ENCODE measurements around the gene GYPE.
"Not testable (repeated sequence)": the region's sequence is repeated elsewhere in the genome, so short reads cannot be mapped to it uniquely, and the experiment has no call there.

The GYPE gene

DNA sequence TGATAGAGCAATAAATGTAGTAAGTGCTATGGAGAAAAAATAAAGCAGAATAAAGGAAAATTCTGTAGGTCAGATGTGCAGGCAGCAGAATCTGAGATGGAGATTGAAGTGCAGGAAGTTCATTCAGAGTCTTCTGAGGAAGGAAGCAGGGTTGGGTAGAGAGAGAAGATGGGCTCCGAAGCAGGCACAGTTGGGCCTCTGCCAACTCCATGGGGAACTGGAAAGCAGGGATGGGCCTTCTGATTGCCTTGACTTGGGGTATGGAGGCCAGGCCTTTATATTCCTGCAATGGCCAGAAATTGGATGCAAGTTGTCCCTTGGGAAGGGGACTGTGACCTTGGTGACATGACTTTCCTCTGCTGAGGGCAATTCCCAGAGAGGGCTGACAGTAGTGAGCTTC, 42.6 kb downstream of the GYPE start:
- FAIRE-seq: not testable (repeated sequence)

DNA sequence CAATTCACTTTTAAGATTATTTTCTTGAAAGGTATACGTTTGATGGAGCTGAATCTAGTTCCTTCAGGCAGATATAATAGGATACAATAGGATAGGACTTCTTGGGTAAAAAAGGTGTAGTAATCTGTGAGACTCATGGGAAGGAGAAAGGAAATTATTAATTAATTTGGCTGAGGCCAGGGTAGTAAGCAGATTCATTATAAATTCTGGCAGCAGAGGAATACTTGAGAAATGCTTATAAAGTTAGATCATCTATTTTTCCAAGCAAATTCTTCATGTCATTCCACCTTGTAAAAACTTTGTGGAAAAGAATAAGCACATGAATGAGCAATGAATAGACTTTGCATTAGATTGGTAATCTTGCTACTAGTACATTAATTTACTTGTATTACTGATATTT, 46.9 kb downstream of the GYPE start:
- FAIRE-seq: no peak

DNA sequence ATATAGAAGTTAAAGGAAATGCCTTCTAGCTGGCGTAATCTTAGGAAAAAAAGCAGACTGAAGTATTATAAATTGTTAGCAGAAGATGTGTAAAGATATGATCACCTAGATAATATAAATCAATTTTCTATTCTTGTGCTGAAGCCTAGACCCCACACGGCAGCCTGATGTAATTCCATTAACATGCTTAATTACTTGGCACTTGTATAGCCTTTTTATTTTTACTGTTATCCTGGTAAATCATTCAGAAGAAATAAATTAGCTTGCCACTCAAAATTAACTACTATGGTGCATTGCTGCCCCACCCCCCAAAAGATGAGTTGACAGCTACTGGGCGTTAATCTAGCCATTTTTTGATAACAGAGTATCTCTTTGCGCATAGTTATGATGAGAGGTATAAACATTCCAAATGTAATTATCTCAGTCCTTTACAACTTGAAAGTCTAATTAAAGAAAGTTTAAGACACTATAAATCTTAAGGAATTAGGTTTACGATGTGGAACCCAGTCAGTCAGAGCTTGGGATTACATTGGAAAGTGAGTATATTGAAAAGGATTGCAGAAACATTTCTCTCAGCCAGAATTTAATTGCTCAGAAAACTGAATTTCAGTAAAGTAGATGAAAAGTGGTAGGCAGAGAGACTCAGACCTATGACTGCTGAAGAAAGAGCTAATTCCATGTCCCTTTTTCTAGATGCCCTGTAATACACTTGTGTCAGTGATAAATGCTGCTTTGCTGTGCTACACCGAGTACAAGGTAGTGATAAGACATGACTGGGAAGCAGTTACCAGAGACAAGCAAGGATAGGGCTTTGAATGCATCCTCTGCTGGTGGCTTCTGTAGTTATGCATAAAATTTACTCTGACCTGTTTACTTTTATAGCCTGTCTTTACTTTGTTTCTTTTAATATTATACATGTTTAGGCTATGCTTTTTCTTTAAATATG, 47.7 kb downstream of the GYPE start:
- FAIRE-seq: not testable (repeated sequence)

DNA sequence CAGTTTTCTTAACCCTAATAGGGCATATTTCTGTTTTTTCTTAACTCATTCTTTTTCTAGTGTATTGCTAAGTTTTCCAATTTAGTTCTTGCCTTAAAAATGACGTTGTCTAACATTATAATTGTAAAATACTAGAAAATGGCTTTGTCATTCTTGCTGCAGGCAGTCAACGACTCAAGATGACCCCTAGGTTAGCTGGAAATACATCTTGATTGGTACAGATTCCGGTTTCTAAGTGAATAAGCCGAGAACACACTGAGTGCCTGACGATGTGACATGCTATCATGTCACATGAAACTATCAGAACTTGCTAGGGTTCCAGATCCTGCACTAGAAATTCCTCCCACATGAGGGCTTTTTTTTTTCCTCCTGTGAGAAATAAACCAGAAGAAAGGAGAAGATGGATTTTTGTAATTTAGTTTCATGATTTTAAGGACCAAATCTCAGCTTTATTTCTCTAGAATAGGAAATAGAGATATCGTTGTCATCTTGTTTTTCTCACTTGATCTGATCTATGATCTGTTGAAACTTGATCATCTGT, 49.3 kb downstream of the GYPE start:
- FAIRE-seq: not testable (repeated sequence)

DNA sequence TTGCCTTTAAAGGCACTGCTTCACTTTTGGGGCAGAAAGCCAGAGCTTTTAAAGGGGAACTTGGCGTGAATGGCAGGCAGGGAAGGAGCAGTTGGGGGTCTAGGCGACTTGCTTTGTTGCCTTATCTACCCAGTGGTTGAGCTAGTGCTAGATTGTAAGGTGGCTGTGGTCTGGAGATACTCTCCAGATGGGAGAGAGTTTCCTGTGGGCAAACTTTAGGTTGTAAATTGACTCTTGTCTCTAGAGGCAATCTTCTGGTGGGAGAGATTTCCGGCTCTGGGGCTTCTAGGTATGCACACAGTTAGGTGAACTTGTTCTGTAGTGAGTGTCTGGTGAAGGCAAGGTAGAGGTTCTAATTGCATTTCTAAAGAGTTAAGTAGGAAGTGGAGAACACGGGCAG, 50.7 kb downstream of the GYPE start:
- not testable (repeated sequence) for FAIRE-seq

DNA sequence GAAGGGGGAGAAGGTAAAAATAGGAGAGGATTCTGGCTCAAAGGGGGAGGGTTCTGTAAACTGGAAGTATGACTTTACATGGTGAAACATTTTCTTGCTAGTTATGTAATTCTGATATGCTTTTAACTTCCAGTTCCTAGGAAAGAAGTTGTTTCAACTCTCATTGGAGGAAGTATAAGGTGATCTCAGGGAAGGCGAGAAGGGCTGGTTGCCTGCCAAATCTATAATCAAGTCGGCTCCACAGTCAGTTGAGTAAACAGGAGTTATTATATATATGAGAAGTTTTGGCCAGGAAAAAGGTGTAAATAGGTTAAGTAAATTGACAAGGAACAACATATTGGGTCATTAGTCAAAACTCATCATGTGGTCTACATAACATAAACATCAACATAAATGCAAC, 56.1 kb downstream of the GYPE start:
- not testable (repeated sequence) for FAIRE-seq

DNA sequence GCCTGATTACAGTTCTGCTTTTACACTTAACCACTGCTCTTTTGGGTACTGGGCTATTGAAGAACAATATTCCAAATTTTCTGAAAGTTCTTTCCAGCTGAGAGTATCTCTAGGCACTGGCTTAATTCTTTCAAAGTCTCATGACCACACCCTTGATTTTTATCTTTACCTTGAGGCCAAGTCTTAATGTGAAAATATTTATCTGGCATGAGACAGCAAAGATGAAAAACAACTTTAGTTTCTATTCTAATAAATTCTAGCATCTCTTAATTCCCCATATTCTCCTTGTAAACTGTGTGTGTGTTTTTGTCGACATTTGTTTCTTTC, 61.9 kb downstream of the GYPE start:
- not testable (repeated sequence) for FAIRE-seq

DNA sequence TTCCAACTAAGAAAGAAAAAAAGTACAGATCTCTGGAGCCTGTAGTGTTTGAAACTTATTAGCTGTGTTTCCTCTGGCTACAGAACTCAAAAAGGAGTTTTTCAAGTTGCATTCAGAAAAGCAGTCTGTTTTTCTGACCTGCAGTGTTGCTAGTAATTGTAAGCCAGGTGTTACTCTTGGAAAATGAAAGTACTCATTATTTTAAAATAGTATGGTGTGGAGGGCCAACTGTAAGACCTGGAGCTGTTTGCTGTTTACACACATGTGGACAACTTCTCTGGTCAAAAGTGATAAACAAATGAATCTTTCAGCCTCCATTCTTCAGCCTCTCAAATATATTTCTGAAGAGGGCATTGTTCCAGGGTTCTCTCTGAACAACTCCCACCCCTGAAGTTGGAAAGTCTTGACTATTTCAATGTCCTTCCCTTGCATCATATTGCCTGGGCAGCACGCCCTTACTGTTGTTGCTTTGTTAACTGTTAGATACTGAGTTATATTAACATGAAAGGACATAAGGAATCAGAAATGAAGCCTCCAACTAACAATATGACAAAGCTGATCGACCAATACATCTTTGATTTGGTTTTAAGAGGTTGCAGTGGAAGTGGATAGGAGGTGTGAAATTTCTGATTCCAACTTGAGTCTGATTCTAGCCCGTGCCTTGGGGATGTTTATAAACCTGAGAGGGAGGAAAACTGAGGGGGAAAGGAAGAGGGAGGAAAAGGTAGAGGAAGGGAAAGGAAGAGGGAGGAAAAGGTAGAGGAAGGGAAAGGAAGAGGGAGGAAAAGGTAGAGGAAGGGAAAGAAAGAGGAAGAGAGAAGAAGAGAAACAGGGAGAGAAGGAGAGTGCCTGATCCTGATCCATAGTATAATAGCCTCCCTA, 62.5 kb downstream of the GYPE start:
- FAIRE-seq: not testable (repeated sequence)

DNA sequence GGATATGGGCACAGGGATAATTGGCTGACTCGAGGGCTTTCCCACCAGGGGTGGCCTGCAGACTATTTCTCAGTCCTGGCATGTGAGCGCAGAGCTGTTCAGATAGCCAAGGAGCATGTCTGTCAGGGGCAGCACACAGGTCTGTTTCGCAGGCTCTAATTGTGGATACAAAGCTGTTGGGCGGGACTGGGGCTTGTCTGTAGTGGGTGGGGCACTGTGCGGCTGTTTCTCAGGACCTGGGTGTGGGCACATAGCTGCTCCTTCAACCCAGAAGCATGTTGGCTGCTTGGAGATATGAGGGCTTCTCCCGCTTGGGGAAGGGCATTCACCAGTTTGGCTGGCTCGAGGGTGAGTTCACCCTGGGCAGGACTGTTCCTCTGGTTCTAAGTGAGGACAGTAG, 65.9 kb downstream of the GYPE start:
- not testable (repeated sequence) for FAIRE-seq

DNA sequence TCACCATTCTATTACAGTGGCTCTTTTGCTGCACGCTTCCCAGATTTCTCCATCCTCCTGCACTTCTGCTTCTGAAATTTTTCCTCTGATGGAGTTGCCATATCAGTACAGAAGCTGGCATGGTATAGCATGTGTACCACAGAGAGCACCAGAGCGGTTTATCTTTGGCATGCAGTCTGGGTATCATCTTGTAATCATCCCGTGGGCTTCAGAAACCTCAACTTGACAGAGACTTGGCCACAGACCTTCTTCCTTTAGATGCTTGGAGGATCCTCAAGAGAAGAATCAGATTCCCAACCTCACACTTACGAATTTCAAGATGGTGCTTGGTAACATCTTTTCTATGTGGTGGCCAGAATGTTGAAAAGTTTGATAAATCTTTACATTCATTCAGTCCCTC, 71.2 kb downstream of the GYPE start:
- FAIRE-seq: not testable (repeated sequence)

DNA sequence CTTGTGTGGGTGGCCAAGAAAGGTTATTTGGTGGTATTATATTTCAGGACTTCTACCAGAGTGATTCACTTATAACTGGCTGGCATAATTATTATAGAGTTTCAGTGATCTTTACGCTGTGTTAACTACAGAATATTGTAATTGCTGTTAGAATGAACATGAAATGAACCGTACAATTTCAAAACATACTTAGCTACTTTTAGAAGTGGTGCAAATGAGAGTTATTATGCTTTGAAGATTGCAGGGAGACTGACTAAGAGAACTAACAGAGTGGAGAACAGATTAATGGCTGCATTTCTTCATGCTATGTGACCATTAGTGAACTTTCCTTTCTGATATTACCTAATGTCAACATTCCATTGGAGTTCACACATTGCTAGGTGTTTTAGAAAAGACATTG, 71.7 kb downstream of the GYPE start:
- not testable (repeated sequence) for FAIRE-seq

DNA sequence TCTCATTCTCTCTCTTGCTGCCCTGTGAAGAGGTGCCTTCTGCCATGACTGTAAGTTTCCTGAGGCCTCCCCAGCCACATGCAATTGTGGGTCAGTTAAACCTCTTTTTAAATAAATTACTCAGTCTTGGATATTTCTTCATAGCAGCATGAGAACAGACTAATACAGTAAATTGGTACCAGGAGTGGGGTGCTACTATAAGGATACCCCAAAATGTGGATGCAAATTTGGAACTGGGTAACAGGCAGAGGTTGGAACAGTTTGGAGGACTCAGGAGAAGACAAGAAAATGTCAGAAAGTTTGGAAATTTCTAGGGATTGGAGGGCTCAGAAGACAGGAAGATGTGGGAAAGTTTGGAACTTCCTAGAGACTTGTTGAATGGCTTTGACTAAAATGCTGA, 74.8 kb downstream of the GYPE start:
- not testable (repeated sequence) for FAIRE-seq

DNA sequence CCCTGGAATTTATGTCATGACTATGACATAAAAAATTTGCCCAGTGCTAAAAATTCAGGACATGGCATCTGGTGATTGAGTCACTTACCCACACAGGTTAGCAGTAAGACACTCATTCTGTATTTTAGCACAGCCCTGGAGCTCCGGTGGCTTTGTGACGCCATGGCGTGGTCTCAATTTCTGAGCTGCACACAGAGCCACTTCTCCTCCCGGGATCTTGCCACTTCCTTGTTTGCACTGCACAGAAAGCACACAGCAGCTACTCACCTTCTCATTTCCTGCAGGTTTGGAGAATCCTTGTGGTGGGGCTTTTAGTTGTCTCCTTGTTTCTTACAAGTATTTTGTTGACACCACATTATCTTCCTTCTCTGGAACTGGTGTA, 76.1 kb downstream of the GYPE start:
- not testable (repeated sequence) for FAIRE-seq
